GM18907 (cell line): ENCODE data around the gene HJV.

Source experiments
- ATAC-seq: cut with Tn5 transposase; IDR thresholded peaks from one replicate; pipeline ENCODE4 v1.9.1; 2021; ENCODE audit warnings: mild to moderate bottlenecking, moderate library complexity; ENCODE audit not compliant: unreplicated experiment

The HJV gene

DNA sequence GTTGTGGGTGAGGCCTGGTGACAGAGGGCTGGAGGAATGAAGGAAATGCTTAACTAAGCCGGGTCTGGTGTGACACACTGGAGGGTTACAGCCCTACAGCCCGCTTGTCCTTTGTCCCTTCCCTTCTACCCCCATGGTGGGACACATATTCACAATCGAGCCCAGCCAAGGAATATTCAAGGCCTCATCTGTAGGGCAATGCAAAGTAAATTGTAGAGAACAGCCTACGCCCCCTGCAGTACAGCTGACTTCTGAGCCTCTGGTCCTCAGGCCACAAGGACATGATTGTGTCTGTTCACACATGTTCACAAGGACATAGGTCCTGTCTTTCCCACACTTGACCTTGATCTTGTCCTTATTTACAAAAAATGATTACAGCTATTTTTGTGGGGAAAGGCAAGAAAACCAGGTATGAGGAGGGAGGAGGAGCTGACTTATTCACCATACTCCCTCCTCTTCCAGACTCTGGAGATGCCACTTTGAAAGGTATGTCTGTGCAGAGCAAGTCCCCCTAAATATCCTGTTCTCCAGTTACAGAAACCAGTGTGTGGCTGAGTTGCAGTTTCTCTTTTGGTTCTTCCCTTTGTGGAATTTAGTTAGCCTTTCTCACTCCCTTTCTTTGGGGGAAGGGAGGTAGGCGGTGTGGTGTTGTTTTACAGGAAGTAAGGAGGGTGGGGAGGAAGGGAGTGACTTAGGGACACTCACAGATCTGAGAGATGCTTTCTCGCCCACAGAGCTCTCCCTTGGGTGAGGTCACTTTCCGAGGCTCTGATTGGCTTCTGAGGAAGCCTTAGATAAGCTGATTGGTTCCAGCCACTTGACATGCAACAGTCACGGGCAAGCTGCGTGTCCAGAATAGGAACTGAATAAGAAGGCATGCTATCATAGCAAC, 42.4 kb downstream of the HJV start:
- peak; percentile 87 for ATAC-seq

DNA sequence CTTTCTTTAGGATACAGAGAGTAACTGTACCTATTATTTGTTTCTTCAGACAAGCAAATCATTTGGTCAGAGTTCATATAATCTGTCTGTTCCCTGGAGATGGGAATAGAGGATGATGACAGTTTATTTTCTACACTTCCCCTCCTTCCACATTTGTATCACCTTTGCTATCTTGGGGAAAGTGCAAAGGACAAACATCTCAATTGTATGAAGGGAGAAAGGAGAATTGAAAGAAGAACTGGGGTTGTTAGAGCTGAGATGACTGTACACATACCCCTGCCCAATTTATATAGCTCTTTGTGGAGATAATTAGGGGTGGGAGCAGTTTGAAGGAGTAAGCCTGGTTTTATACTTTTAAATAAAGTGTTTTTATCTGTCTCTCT, 43.1 kb downstream of the HJV start:
- ATAC-seq: no peak

DNA sequence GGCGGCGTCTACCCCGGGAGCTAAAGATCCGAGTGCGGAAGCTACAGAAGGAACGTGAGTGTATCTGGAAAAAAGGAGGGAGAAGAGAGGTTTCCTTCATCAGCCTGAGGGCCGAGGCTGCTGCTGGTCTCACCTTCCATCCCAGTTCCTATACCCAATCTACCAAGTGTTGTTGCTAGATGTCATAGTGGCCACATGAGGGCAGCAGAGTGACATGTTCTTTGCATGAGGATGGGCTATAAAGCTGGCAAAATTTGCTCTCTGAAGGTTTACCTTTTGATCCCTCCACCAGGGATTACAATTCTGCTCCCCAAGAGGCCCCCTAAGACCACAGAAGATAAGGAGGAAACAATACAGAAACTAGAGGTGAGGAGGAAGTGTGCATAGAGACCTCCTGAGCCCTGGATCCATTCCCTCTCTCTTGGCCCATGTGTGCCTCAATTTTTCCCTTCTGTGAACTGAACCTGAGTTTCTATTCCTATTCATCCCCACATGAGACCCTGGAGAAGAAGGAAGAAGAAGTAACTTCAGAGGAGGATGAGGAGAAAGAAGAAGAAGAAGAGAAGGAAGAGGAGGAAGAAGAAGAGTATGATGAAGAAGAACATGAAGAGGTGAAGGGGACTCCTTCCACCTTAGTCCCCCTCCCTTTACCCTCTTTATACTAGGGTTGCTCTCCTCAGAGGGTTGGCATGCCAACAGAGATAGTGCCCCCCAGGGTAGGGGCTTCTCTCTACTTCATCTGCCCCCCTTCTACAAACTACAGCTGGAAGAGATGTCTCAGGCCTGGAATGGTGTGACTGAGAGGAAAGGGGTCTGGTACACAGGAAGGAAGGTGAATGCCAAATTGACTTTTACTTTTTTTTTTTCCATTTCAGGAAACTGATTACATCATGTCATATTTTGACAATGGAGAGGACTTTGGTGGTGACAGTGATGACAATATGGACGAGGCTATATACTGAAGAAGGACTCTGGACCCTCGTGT, 43.8 kb downstream of the HJV start:
- ATAC-seq: peak; percentile 29

DNA sequence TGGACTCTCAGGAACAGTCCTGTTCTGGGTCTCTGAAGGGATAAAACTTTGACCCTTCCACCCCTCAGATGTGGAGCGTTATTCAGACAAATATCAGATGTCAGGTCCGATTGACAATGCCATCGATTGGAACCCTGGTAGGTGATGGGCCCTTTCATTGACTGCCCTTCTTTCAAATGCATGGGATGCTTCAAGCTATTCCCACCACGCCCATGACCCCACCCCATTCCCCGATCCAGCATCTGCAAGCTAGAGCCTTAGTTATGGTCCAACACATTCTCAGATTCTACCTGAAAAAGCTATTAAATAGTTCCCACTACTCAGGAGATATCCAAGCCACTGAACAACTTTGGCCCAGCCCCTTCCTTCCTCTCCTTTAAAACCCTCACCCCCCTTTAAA, 44.5 kb downstream of the HJV start:
- no peak for ATAC-seq

DNA sequence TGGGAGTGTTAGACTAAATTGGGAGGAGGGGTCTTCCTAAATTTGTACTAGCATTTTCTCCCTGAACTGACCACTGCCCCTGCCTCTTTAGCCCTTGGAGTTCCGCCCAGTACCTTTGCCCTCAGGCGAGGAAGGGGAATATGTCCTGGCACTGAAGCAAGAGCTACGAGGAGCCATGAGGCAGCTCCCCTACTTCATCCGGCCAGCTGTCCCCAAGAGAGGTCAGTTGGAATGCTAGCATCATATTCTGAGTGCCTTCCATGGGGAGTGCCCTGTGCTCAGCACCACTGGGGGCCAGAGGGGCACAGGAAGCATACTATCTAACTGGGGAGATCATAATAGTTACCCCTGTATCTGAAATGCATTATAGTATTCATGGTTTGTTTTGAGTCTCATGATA, 46.3 kb downstream of the HJV start:
- ATAC-seq: no peak

DNA sequence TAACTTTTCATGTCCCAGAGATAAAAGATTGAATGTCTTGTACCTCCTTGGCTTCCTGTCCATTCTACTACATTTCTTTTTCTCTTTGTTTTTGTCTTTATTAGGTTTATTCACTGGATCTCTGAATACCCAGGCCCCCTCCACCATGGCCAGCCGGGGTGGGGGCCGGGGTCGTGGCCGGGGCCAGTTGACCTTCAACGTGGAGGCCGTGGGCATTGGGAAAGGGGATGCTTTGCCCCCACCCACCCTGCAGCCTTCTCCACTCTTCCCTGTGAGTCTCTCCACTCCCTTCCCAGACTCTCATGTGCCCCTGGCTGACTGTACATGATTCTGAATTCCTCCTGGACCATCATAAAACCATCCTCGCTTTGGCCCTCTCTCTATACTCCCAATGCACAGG, 46.8 kb downstream of the HJV start:
- ATAC-seq: no peak

DNA sequence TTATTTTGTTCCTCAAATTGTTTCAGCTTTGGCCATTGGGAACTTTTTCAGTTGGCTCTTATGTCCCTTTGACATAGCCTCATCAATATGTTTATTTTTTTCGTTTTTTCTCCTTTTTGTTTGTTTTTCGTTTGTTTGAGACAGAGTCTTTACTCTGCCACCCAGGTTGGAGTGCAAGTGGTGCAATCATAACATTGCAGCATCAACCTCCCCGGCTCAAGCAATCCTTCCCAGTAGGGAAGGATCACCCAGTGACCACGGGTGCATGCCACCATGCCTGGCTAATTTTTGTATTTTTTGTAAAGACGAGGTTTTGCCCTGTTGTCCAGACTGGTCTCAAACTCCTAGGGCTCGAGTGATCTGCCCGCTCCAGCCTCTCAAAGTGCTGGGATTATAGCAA, 49.0 kb downstream of the HJV start:
- ATAC-seq: no peak
